Measurements from ENCODE around the gene CARHSP1. TPM values are rescaled to one million over a fixed set of nuclear protein-coding genes. Genes with fewer than 3 reads are reported as not detected.
"Not testable (repeated sequence)": the region's sequence is repeated elsewhere in the genome, so short reads cannot be mapped to it uniquely, and the experiment has no call there.

Gene CARHSP1
- total RNA-seq, 1 donor from 2014 or later, result 61.5 TPM

DNA sequence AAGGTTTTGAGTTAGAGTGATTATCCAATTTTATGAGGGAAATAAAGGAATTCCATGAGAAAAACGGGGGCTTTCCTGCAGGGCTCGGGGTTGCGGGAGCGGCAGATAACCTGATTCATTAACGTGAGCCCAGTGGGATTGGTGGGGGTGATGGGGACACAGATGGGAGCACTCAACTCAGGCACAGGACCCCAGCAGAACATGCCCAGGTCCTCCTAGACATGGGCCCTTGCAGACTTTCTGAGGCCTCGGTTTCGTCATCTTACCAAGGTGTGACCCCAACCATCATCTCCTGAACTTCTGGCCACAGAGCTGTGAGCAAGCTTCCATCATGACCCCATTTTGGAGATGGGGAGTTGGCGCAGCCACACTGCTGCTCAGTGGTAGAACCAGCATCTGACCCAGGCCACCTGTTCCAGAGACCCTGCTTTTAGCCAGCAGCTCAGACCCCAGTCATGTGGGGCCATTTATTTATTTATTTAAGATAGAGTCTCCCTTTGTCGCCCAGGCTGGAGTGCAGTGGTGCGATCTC, 22.3 kb downstream of the CARHSP1 start:
- Histone ChIP-seq H3K79me2 (ENCODE audit: insufficient read depth, low read length) (peaks cover 36% of the 10 kb centered on the region), H3K27ac (ENCODE audit: low read depth, low read length) (no peak overlapping the region), H3K4me1 (ENCODE audit: insufficient read depth, low read length) (peaks cover 28% of the 10 kb centered on the region), H3K9ac (ENCODE audit: low read length) (no peak overlapping the region), H3K36me3 (ENCODE audit: insufficient read depth, low read length) (peaks cover 12% of the 10 kb centered on the region), H3K4me2 (ENCODE audit: low read length) (no peak overlapping the region), H3K9me3 (ENCODE audit: insufficient read depth, low read depth, low read length) (no peaks in the 10 kb centered on the region), H4K20me1 (ENCODE audit: insufficient read depth, low read length) (peaks cover 75% of the 10 kb centered on the region), H3K4me3 (ENCODE audit: insufficient read depth, low read depth, low read length) (no peak overlapping the region), H3K27me3 (ENCODE audit: insufficient read depth, low read length) (no peaks in the 10 kb centered on the region), H2AFZ (ENCODE audit: low read depth, low read length) (no peak overlapping the region)
- no peak overlapping the region for H3K27ac Mint-ChIP-seq (ENCODE audit: unreplicated experiment)
- H3K9me3 Mint-ChIP-seq (ENCODE audit: unreplicated experiment), result no peaks in the 10 kb centered on the region
- FAIRE-seq, result no peak
- TF ChIP-seq EZH2 (IDR thresholded peaks at IDR 0.05; ENCODE audit: insufficient read depth, low read length) (no peak), CTCF (IDR thresholded peaks at IDR 0.05; ENCODE audit: insufficient read depth, low read depth, low read length) (no peak)
- peaks cover 21% of the 10 kb centered on the region for H3K36me3 Mint-ChIP-seq (ENCODE audit: low read depth, unreplicated experiment)
- H3K4me3 Mint-ChIP-seq (ENCODE audit: unreplicated experiment), result no peak overlapping the region
- no peaks in the 10 kb centered on the region for H3K27me3 Mint-ChIP-seq (ENCODE audit: low read depth, unreplicated experiment)
- H3K4me1 Mint-ChIP-seq (ENCODE audit: low read depth, unreplicated experiment), result peaks cover 24% of the 10 kb centered on the region
- no peak for DNase-seq (ENCODE audit: low read depth)

GRCh38 chr16:8845699-8846298, 23.0 kb downstream of the CARHSP1 start:
- peaks cover 21% of the 10 kb centered on the region for H3K4me1 Mint-ChIP-seq (ENCODE audit: low read depth, unreplicated experiment)
- peaks cover 9% of the 10 kb centered on the region for H3K36me3 ChIP-seq (ENCODE audit: insufficient read depth, low read length)

GRCh38 chr16:8843296-8843695, 25.5 kb downstream of the CARHSP1 start:
- H3K36me3 Mint-ChIP-seq (ENCODE audit: low read depth, unreplicated experiment), result peaks cover 11% of the 10 kb centered on the region
- H3K27ac ChIP-seq (ENCODE audit: low read depth, low read length); H3K4me3 ChIP-seq (ENCODE audit: insufficient read depth, low read depth, low read length); H2AFZ ChIP-seq (ENCODE audit: low read depth, low read length); H3K27me3 ChIP-seq (ENCODE audit: insufficient read depth, low read length); H3K4me3 Mint-ChIP-seq (ENCODE audit: unreplicated experiment); H3K9me3 ChIP-seq (ENCODE audit: insufficient read depth, low read depth, low read length); H3K9me3 Mint-ChIP-seq (ENCODE audit: unreplicated experiment); DNase-seq (ENCODE audit: low read depth); H3K27ac Mint-ChIP-seq (ENCODE audit: unreplicated experiment); H3K9ac ChIP-seq (ENCODE audit: low read length); H3K4me2 ChIP-seq (ENCODE audit: low read length); H3K36me3 ChIP-seq (ENCODE audit: insufficient read depth, low read length); H3K4me1 Mint-ChIP-seq (ENCODE audit: low read depth, unreplicated experiment); H3K4me1 ChIP-seq (ENCODE audit: insufficient read depth, low read length); FAIRE-seq; H3K27me3 Mint-ChIP-seq (ENCODE audit: low read depth, unreplicated experiment): not testable (repeated sequence)
- H3K79me2 ChIP-seq (ENCODE audit: insufficient read depth, low read length), result peaks cover 49% of the 10 kb centered on the region
- H4K20me1 ChIP-seq (ENCODE audit: insufficient read depth, low read length), result peaks cover 65% of the 10 kb centered on the region

More at GRCh38 chr16:8845699-8846298, 23.0 kb downstream of the CARHSP1 start:
- Histone ChIP-seq H3K27me3 (ENCODE audit: insufficient read depth, low read length) (no peaks in the 10 kb centered on the region), H2AFZ (ENCODE audit: low read depth, low read length) (no peak overlapping the region), H3K27ac (ENCODE audit: low read depth, low read length) (no peak overlapping the region), H3K9me3 (ENCODE audit: insufficient read depth, low read depth, low read length) (no peaks in the 10 kb centered on the region), H4K20me1 (ENCODE audit: insufficient read depth, low read length) (peaks cover 70% of the 10 kb centered on the region), H3K79me2 (ENCODE audit: insufficient read depth, low read length) (peaks cover 38% of the 10 kb centered on the region), H3K4me3 (ENCODE audit: insufficient read depth, low read depth, low read length) (no peak overlapping the region), H3K4me2 (ENCODE audit: low read length) (no peak overlapping the region), H3K9ac (ENCODE audit: low read length) (no peak overlapping the region), H3K4me1 (ENCODE audit: insufficient read depth, low read length) (peaks cover 28% of the 10 kb centered on the region)
- H3K36me3 Mint-ChIP-seq (ENCODE audit: low read depth, unreplicated experiment), result peaks cover 18% of the 10 kb centered on the region
- H3K27ac Mint-ChIP-seq (ENCODE audit: unreplicated experiment), result no peak overlapping the region
- TF ChIP-seq CTCF (IDR thresholded peaks at IDR 0.05; ENCODE audit: insufficient read depth, low read depth, low read length), result no peak
- no peak for TF ChIP-seq EZH2 (IDR thresholded peaks at IDR 0.05; ENCODE audit: insufficient read depth, low read length)
- no peaks in the 10 kb centered on the region for H3K27me3 Mint-ChIP-seq (ENCODE audit: low read depth, unreplicated experiment)
- no peak for FAIRE-seq
- no peak overlapping the region for H3K4me3 Mint-ChIP-seq (ENCODE audit: unreplicated experiment)
- H3K9me3 Mint-ChIP-seq (ENCODE audit: unreplicated experiment), result no peaks in the 10 kb centered on the region
- DNase-seq (ENCODE audit: low read depth), result no peak

GRCh38 chr16:8842016-8842415, 26.8 kb downstream of the CARHSP1 start:
- not testable (repeated sequence) for H3K27me3 ChIP-seq (ENCODE audit: insufficient read depth, low read length); DNase-seq (ENCODE audit: low read depth); H2AFZ ChIP-seq (ENCODE audit: low read depth, low read length); H3K4me1 ChIP-seq (ENCODE audit: insufficient read depth, low read length); H3K36me3 Mint-ChIP-seq (ENCODE audit: low read depth, unreplicated experiment); H3K4me3 Mint-ChIP-seq (ENCODE audit: unreplicated experiment); H3K4me3 ChIP-seq (ENCODE audit: insufficient read depth, low read depth, low read length); FAIRE-seq; H3K9me3 Mint-ChIP-seq (ENCODE audit: unreplicated experiment); H3K4me2 ChIP-seq (ENCODE audit: low read length); H3K27me3 Mint-ChIP-seq (ENCODE audit: low read depth, unreplicated experiment); H3K27ac ChIP-seq (ENCODE audit: low read depth, low read length); H3K27ac Mint-ChIP-seq (ENCODE audit: unreplicated experiment); H3K36me3 ChIP-seq (ENCODE audit: insufficient read depth, low read length); H3K4me1 Mint-ChIP-seq (ENCODE audit: low read depth, unreplicated experiment); H3K9ac ChIP-seq (ENCODE audit: low read length); H3K9me3 ChIP-seq (ENCODE audit: insufficient read depth, low read depth, low read length)
- peaks cover 56% of the 10 kb centered on the region for H3K79me2 ChIP-seq (ENCODE audit: insufficient read depth, low read length)
- peaks cover 58% of the 10 kb centered on the region for H4K20me1 ChIP-seq (ENCODE audit: insufficient read depth, low read length)

DNA sequence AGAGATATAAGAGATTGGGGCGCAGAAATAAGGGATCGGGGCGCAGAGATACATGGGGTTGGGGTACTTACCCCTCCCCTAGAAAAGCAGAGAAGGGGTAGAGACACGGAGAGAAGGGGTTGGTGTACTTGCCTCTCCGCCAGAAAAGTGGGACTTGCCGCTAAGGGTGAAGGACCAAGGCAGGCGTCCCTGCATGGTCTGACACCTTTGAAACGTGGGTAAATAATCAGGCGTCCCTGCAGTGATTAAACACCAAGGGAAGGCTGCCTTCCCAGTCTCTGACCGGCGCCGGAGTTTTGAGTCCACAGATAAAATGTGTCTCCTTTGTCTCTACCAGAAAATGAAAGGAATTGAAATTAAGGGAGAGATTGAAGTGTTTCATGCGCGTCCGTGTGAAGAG, 31.2 kb downstream of the CARHSP1 start:
- H3K27ac ChIP-seq (ENCODE audit: low read depth, low read length); H3K9me3 ChIP-seq (ENCODE audit: insufficient read depth, low read depth, low read length); H3K9ac ChIP-seq (ENCODE audit: low read length); H3K4me3 ChIP-seq (ENCODE audit: insufficient read depth, low read depth, low read length); H3K27me3 Mint-ChIP-seq (ENCODE audit: low read depth, unreplicated experiment); H3K27ac Mint-ChIP-seq (ENCODE audit: unreplicated experiment); H3K36me3 ChIP-seq (ENCODE audit: insufficient read depth, low read length); H2AFZ ChIP-seq (ENCODE audit: low read depth, low read length); H3K27me3 ChIP-seq (ENCODE audit: insufficient read depth, low read length); H3K9me3 Mint-ChIP-seq (ENCODE audit: unreplicated experiment); H3K4me3 Mint-ChIP-seq (ENCODE audit: unreplicated experiment); H3K36me3 Mint-ChIP-seq (ENCODE audit: low read depth, unreplicated experiment); DNase-seq (ENCODE audit: low read depth); H3K4me1 ChIP-seq (ENCODE audit: insufficient read depth, low read length); FAIRE-seq; H3K4me2 ChIP-seq (ENCODE audit: low read length): not testable (repeated sequence)
- H3K4me1 Mint-ChIP-seq (ENCODE audit: low read depth, unreplicated experiment), result peaks cover 11% of the 10 kb centered on the region
- Histone ChIP-seq H3K79me2 (ENCODE audit: insufficient read depth, low read length) (peaks cover 44% of the 10 kb centered on the region), H4K20me1 (ENCODE audit: insufficient read depth, low read length) (peaks cover 44% of the 10 kb centered on the region)
